Stimulated activated CD4-positive, alpha-beta T cell treated with anti-CD3 and anti-CD28 coated beads, Interleukin-1b, Interleukin-23, amount 100 ng/mL, for 4 hours (primary cell): ENCODE results near the gene NELFCD.
A peak's percentile ranks its signal among the peaks of the same experiment; 100 is the strongest.
"Not testable (repeated sequence)": the region's sequence is repeated elsewhere in the genome, so short reads cannot be mapped to it uniquely, and the experiment has no call there.

Experiments used
- DNase-seq, 2 donors: peaks; one replicate each; pipeline ENCODE4 v3.0.0-alpha.2; 2020; ENCODE audit warnings: low read depth in 2 of 2

Gene NELFCD

GRCh38 chr20:58980711-58981627, at the start of gene NELFCD:
Gene NELFCD (plus strand): TSS chr20:58981256. CDS start chr20:58981310, 54 bp downstream.
- DNase-seq: peak; percentile 89 to 95

GRCh38 chr20:58932170-58932569, 48.9 kb upstream of the NELFCD start:
- DNase-seq: no peak

GRCh38 chr20:58938078-58938477, 43.0 kb upstream of the NELFCD start:
- DNase-seq: no peak

- no peak for DNase-seq
Measured at GRCh38 chr20:58938541-58938940, 42.5 kb upstream of the NELFCD start.

- DNase-seq: no peak
Measured at GRCh38 chr20:58941471-58941870, 39.6 kb upstream of the NELFCD start.

GRCh38 chr20:58942549-58942948, 38.5 kb upstream of the NELFCD start:
- DNase-seq: no peak

GRCh38 chr20:58944610-58945009, 36.4 kb upstream of the NELFCD start:
- DNase-seq: no peak

- DNase-seq: no peak
Measured at GRCh38 chr20:58945965-58946631, 35.0 kb upstream of the NELFCD start.

- not testable (repeated sequence) for DNase-seq
Measured at GRCh38 chr20:58947797-58948388, 33.2 kb upstream of the NELFCD start.

- no peak for DNase-seq
Measured at GRCh38 chr20:58950603-58951002, 30.5 kb upstream of the NELFCD start.

- no peak for DNase-seq
Measured at GRCh38 chr20:58953050-58953449, 28.0 kb upstream of the NELFCD start.

- DNase-seq: no peak
Measured at GRCh38 chr20:58956078-58956477, 25.0 kb upstream of the NELFCD start.

GRCh38 chr20:58959652-58960051, 21.4 kb upstream of the NELFCD start:
- no peak for DNase-seq

- DNase-seq: no peak
Measured at GRCh38 chr20:58963060-58963584, 17.9 kb upstream of the NELFCD start.

- not testable (repeated sequence) for DNase-seq
Measured at GRCh38 chr20:58963922-58964321, 17.1 kb upstream of the NELFCD start.

- no peak for DNase-seq
Measured at GRCh38 chr20:58965270-58966064, 15.6 kb upstream of the NELFCD start.

- DNase-seq: no peak
Measured at GRCh38 chr20:58967652-58968429, 13.2 kb upstream of the NELFCD start.

GRCh38 chr20:58969439-58969838, 11.6 kb upstream of the NELFCD start:
- DNase-seq: no peak

GRCh38 chr20:58970146-58970545, 10.9 kb upstream of the NELFCD start:
- no peak for DNase-seq

- no peak for DNase-seq
Measured at GRCh38 chr20:58971429-58971828, 9.6 kb upstream of the NELFCD start.

GRCh38 chr20:58973179-58973578, 7.9 kb upstream of the NELFCD start:
- DNase-seq: no peak
